CD4-positive, alpha-beta T cell treated with Interferon gamma for 1 hour (primary cell): ENCODE results near the gene CHRM3.
"Not testable (repeated sequence)": the region's sequence is repeated elsewhere in the genome, so short reads cannot be mapped to it uniquely, and the experiment has no call there.

Experiments
- DNase-seq: peaks from one replicate; pipeline ENCODE4 v3.0.0-alpha.2; 2020

The CHRM3 gene

GRCh38 chr1:239386453-239387303, at the start of gene CHRM3:
TSS of gene CHRM3 (plus strand) at chr1:239386568. CDS start at chr1:239907452, 520,884 bp downstream.
- DNase-seq = no peak

GRCh38 chr1:239337799-239338430, 48.5 kb upstream of the CHRM3 start:
- no peak for DNase-seq

GRCh38 chr1:239347776-239348175, 38.6 kb upstream of the CHRM3 start:
- DNase-seq = no peak

GRCh38 chr1:239348635-239349353, 37.6 kb upstream of the CHRM3 start:
- DNase-seq = no peak

- no peak for DNase-seq
Observed at GRCh38 chr1:239349699-239350098, 36.7 kb upstream of the CHRM3 start.

GRCh38 chr1:239353536-239353935, 32.8 kb upstream of the CHRM3 start:
- no peak for DNase-seq

- no peak for DNase-seq
Observed at GRCh38 chr1:239354231-239354630, 32.1 kb upstream of the CHRM3 start.

GRCh38 chr1:239357867-239358266, 28.5 kb upstream of the CHRM3 start:
- DNase-seq = no peak

GRCh38 chr1:239361403-239361802, 25.0 kb upstream of the CHRM3 start:
- DNase-seq = no peak

GRCh38 chr1:239363930-239364329, 22.4 kb upstream of the CHRM3 start:
- DNase-seq = no peak

GRCh38 chr1:239367196-239367810, 19.1 kb upstream of the CHRM3 start:
- no peak for DNase-seq

GRCh38 chr1:239368436-239369109, 17.8 kb upstream of the CHRM3 start:
- no peak for DNase-seq

- DNase-seq = not testable (repeated sequence)
Observed at GRCh38 chr1:239370869-239371268, 15.5 kb upstream of the CHRM3 start.

GRCh38 chr1:239382666-239383065, 3.7 kb upstream of the CHRM3 start:
- no peak for DNase-seq

GRCh38 chr1:239383714-239384113, 2.7 kb upstream of the CHRM3 start:
- no peak for DNase-seq

- DNase-seq = no peak
Observed at GRCh38 chr1:239387304-239388158, 1.2 kb downstream of the CHRM3 start.

GRCh38 chr1:239388159-239388485, 1.8 kb downstream of the CHRM3 start:
- DNase-seq = no peak

- no peak for DNase-seq
Observed at GRCh38 chr1:239388578-239388977, 2.2 kb downstream of the CHRM3 start.

GRCh38 chr1:239389703-239390102, 3.3 kb downstream of the CHRM3 start:
- DNase-seq = no peak

GRCh38 chr1:239392271-239392670, 5.9 kb downstream of the CHRM3 start:
- DNase-seq = no peak

- no peak for DNase-seq
Observed at GRCh38 chr1:239394107-239394506, 7.7 kb downstream of the CHRM3 start.

GRCh38 chr1:239413916-239414315, 27.5 kb downstream of the CHRM3 start:
- DNase-seq = no peak
